ENCODE measurements around the gene TTC7B. TPM values are rescaled to one million over a fixed set of nuclear protein-coding genes. Genes with fewer than 3 reads are reported as not detected.

Gene TTC7B
- total RNA-seq, 1 experiment from 2014 or later, result 40.9 TPM

- ChIA-PET POLR2A (interaction anchor here (0.6 kb wide), 1 partner anchor 52 kb away, joined by 4 read pairs; no protein-coding TSS in a partner anchor), CTCF (no interaction called here)
- H3K4me1 ChIP-seq (ENCODE audit: control insufficient read depth, insufficient read depth, low read length), result peaks cover 26% of the 10 kb centered on the region
- in situ Hi-C loops (cut with HindIII; ENCODE audit: low pct_unique_long_range_greater_than_20kb, low sequenced_read_pairs) (no loop called here), intact Hi-C loops (cut with micrococcal nuclease; ENCODE audit: unreplicated experiment) (loop anchor here (10.0 kb wide), 1 partner anchor 109 kb away; no protein-coding TSS in a partner anchor)
- H3K27me3 ChIP-seq (ENCODE audit: control insufficient read depth, insufficient read depth, low read length), result no peaks in the 10 kb centered on the region
- ATAC-seq, result peak; percentile 18; the same call in 1 of the 2 replicates
- H3K4me3 ChIP-seq (ENCODE audit: low read depth in 2 of 2, low read length in 2 of 2), result no peak overlapping the region
- BruUV-seq (replicated peaks), result no TSS peak
- no peak for TF ChIP-seq CTCF (IDR thresholded peaks at IDR 0.05)
- no peak for TF ChIP-seq TCF7L2 (IDR thresholded peaks at IDR 0.05; ENCODE audit: low read depth, low read length)
- no peak for TF ChIP-seq REST (IDR thresholded peaks at IDR 0.05; ENCODE audit: insufficient read depth in 1 of 2, low read depth in 2 of 2, low read length in 1 of 2)
- no peak for TF ChIP-seq SIN3A (IDR thresholded peaks at IDR 0.05; ENCODE audit: borderline replicate concordance, insufficient read depth, low read depth, low read length)
- no peak for TF ChIP-seq POLR2AphosphoS5 (IDR thresholded peaks at IDR 0.05; ENCODE audit: low read depth, low read length)
- no peak for DNase-seq (ENCODE audit: low read depth, low spot score)
- no peaks in the 10 kb centered on the region for H3K9me3 ChIP-seq (ENCODE audit: control insufficient read depth, insufficient read depth, low read depth, low read length)
- H3K36me3 ChIP-seq (ENCODE audit: control insufficient read depth, insufficient read depth, low read length), result no peaks in the 10 kb centered on the region
- H3K27ac ChIP-seq (ENCODE audit: low read length), result peak overlapping the region; percentile 76
Observed at GRCh38 chr14:90514015-90514398, 302.2 kb downstream of the TTC7B start.

- CTCF ChIA-PET, result no interaction called here
- BruUV-seq (replicated peaks), result no TSS peak
- H3K36me3 ChIP-seq (ENCODE audit: control insufficient read depth, insufficient read depth, low read length), result no peaks in the 10 kb centered on the region
- H3K4me3 ChIP-seq (ENCODE audit: low read depth in 2 of 2, low read length in 2 of 2), result 0 out of 4 replicates have a peak overlapping the region, but pooled peaks of 1 of the 2 experiments have one; percentile 8
- H3K27me3 ChIP-seq (ENCODE audit: control insufficient read depth, insufficient read depth, low read length), result no peaks in the 10 kb centered on the region
- in situ Hi-C loops (cut with HindIII; ENCODE audit: low pct_unique_long_range_greater_than_20kb, low sequenced_read_pairs), result no loop called here
- intact Hi-C loops (cut with micrococcal nuclease; ENCODE audit: unreplicated experiment), result loop anchor here (10.0 kb wide), 1 partner anchor 109 kb away; no protein-coding TSS in a partner anchor
- H3K4me1 ChIP-seq (ENCODE audit: control insufficient read depth, insufficient read depth, low read length), result peaks cover 26% of the 10 kb centered on the region
- POLR2A ChIA-PET, result interaction anchor here (0.5 to 0.6 kb wide), 3 partner anchors 51 to 93 kb away, joined by 3 to 4 read pairs (median 3); no protein-coding TSS in a partner anchor
- no peaks in the 10 kb centered on the region for H3K9me3 ChIP-seq (ENCODE audit: control insufficient read depth, insufficient read depth, low read depth, low read length)
- ATAC-seq (peak; percentile 92), DNase-seq (ENCODE audit: low read depth, low spot score) (no peak)
- H3K27ac ChIP-seq (ENCODE audit: low read length), result peak overlapping the region; percentile 79
- TF ChIP-seq SIN3A (IDR thresholded peaks at IDR 0.05; ENCODE audit: borderline replicate concordance, insufficient read depth, low read depth, low read length) (no peak), TCF7L2 (IDR thresholded peaks at IDR 0.05; ENCODE audit: low read depth, low read length) (peak; percentile 67), REST (IDR thresholded peaks at IDR 0.05; ENCODE audit: insufficient read depth in 1 of 2, low read depth in 2 of 2, low read length in 1 of 2) (no peak), POLR2AphosphoS5 (IDR thresholded peaks at IDR 0.05; ENCODE audit: low read depth, low read length) (peak; percentile 38; the same call in 1 of the 2 replicates), CTCF (IDR thresholded peaks at IDR 0.05) (no peak)
Observed at GRCh38 chr14:90513161-90514014, 302.8 kb downstream of the TTC7B start.
